Measurements from ENCODE around the gene GATAD2A. TPM values are rescaled to one million over a fixed set of nuclear protein-coding genes. Genes with fewer than 3 reads are reported as not detected.

GATAD2A gene
- total RNA-seq, 1 experiment from 2014 or later, result 189 TPM

DNA sequence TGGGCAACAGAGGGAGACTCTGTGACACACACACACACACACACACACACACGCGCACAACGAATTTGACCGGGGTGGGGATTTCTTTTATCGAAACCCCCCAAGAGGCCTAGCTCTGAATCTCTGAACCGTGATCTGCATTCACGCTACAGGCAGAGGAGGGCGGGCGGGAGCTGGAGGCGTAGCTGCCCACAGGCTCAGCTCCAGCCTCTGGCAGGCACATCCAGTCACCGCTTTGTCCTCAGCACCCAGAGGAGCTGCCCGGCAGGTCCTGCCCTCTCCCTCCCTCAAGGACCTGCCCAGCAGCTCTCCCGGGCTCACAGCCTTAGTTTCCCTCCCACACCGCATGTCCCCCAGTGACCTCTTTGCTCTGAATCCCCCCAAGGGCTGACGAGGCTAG lies 152.6 kb downstream of the GATAD2A start:
- no peak overlapping the region for H4K5ac ChIP-seq (ENCODE audit: insufficient read length, low read depth, low read length)
- H3K9me3 ChIP-seq (ENCODE audit: control insufficient read depth, low read depth, low read length), result no peaks in the 10 kb centered on the region
- H3K4me1 ChIP-seq (ENCODE audit: insufficient read depth, low read length), result no peaks in the 10 kb centered on the region; the same call in 1 of the 2 replicates
- peaks cover 5 to 9% of the 10 kb centered on the region in 2 experiments for H3K4me1 Mint-ChIP-seq
- no peak overlapping the region for H3K18ac ChIP-seq (ENCODE audit: insufficient read length, low read depth, low read length)
- no peaks in the 10 kb centered on the region for H3K79me1 ChIP-seq (ENCODE audit: insufficient read depth, low read depth, low read length, poor library complexity, severe bottlenecking)
- no peak overlapping the region for H2BK20ac ChIP-seq (ENCODE audit: low read depth, low read length, poor library complexity, severe bottlenecking)
- DNase-seq, result no peak
- H2BK12ac ChIP-seq (ENCODE audit: insufficient read length, low read depth, low read length), result no peak overlapping the region
- WGBS (ENCODE audit: extremely low coverage, insufficient read length, low lambda C conversion rate), result no CpG with 5 or more reads among the region's 15 CpGs
- H3K23ac ChIP-seq (ENCODE audit: insufficient read length, low read depth, low read length), result no peak overlapping the region
- no peaks in the 10 kb centered on the region for H3K23me2 ChIP-seq (ENCODE audit: insufficient read length, low read depth, low read length, poor library complexity, severe bottlenecking)
- H2BK15ac ChIP-seq (ENCODE audit: low read depth, low read length), result no peak overlapping the region
- H3K27ac Mint-ChIP-seq, result no peak overlapping the region; a peak in 1 of 7 replicates
- no peak overlapping the region for H4K8ac ChIP-seq (replicated peaks; ENCODE audit: insufficient read length, low read depth, low read length)
- no peak overlapping the region for H2BK5ac ChIP-seq (ENCODE audit: insufficient read length, low read length)
- no peak overlapping the region for H2AK5ac ChIP-seq (ENCODE audit: insufficient read length, low read length)
- no peak overlapping the region for H4K91ac ChIP-seq (ENCODE audit: insufficient read length, low read depth, low read length)
- H3K27me3 ChIP-seq (ENCODE audit: insufficient read depth, low read length), result no peaks in the 10 kb centered on the region
- no peak overlapping the region for H3K4me2 ChIP-seq (ENCODE audit: insufficient read depth, insufficient read length, low read length)
- H3K9me3 Mint-ChIP-seq, result no peaks in the 10 kb centered on the region
- no peak overlapping the region for H3K27ac ChIP-seq (ENCODE audit: insufficient read length, low read depth, low read length)
- H3K56ac ChIP-seq (ENCODE audit: insufficient read length, low read depth, low read length), result no peak overlapping the region
- peaks cover 4% of the 10 kb centered on the region; the same call in 1 of the 2 replicates for H3K27me3 Mint-ChIP-seq (ENCODE audit: low read depth)
- no peak overlapping the region for H3K4me3 Mint-ChIP-seq
- H3K36me3 Mint-ChIP-seq (ENCODE audit: insufficient read depth in 1 of 3, low read depth in 3 of 3), result no peaks in the 10 kb centered on the region
- H3T11ph ChIP-seq (ENCODE audit: low read length), result no peak overlapping the region
- no peak overlapping the region for H3K14ac ChIP-seq (ENCODE audit: insufficient read depth, low read length)
- H3K4ac ChIP-seq (ENCODE audit: low read depth, low read length), result no peak overlapping the region
- H2BK120ac ChIP-seq (ENCODE audit: low read depth, low read length, poor library complexity, severe bottlenecking), result no peak overlapping the region
- no peak overlapping the region for H2AFZ ChIP-seq (ENCODE audit: low read length)
- no peaks in the 10 kb centered on the region for H3K79me2 ChIP-seq (ENCODE audit: insufficient read depth, low read length)
- no peak for TF ChIP-seq CTCF (conservative IDR thresholded peaks at IDR 0.05)
- H3K9ac ChIP-seq (ENCODE audit: extremely low read depth, insufficient read length, low read length), result no peak overlapping the region
- no peaks in the 10 kb centered on the region for H4K20me1 ChIP-seq (ENCODE audit: control insufficient read depth, insufficient read depth, insufficient read length)

Small RNA genes lying within 50 kb of the gene (microRNA-seq; reads per million reads assigned to microRNA genes)
- not detected for gene MIR640 (ENCODE audit: borderline microRNAs expressed)

Other genes starting within 250 kb of the GATAD2A start
- 1.3 TPM in 2 replicates for gene MEF2B, start 235.4 kb upstream of the GATAD2A start, total RNA-seq (2021)
- 20.4 and 21.7 TPM in 2 replicates for gene BORCS8, start 213.5 kb upstream of the GATAD2A start, total RNA-seq (2021)
- gene RFXANK, start 213.4 kb upstream of the GATAD2A start, total RNA-seq (2021), result 78.9 and 81.8 TPM in 2 replicates
- gene NR2C2AP, start 202.3 kb upstream of the GATAD2A start, total RNA-seq (2021), result 30.7 and 31.7 TPM in 2 replicates
- 1.5 and 1.6 TPM in 2 replicates for gene NCAN, start 193.7 kb upstream of the GATAD2A start, total RNA-seq (2021)
- gene TM6SF2, start 132.4 kb upstream of the GATAD2A start, total RNA-seq (2021), result 3.2 and 3.5 TPM in 2 replicates
- 99.7 and 103 TPM in 2 replicates for gene SUGP1, start 85.2 kb upstream of the GATAD2A start, total RNA-seq (2021)
- 48.4 and 55.3 TPM in 2 replicates for gene MAU2, start 84.8 kb upstream of the GATAD2A start, total RNA-seq (2021)
- gene TSSK6, start 109.9 kb downstream of the GATAD2A start, total RNA-seq (2021), result 2.6 and 2.8 TPM in 2 replicates
- 489 and 509 TPM in 2 replicates for gene NDUFA13, start 110.5 kb downstream of the GATAD2A start, total RNA-seq (2021)
- 15.7 and 16.6 TPM in 2 replicates for gene YJEFN3, start 123.2 kb downstream of the GATAD2A start, total RNA-seq (2021)
- gene CILP2, start 132.6 kb downstream of the GATAD2A start, total RNA-seq (2021), result 5.9 and 6.4 TPM in 2 replicates
- gene PBX4, start 213.0 kb downstream of the GATAD2A start, total RNA-seq (2021), result 2.4 and 3.3 TPM in 2 replicates
- 49.5 and 51.8 TPM in 2 replicates for gene LPAR2, start 222.5 kb downstream of the GATAD2A start, total RNA-seq (2021)
- 12.7 and 13.4 TPM in 2 replicates for gene GMIP, start 238.0 kb downstream of the GATAD2A start, total RNA-seq (2021)